Type B pancreatic cell (in vitro differentiated cells): ENCODE data around the gene ARHGDIA. TPM values are rescaled to one million over a fixed set of nuclear protein-coding genes. Genes with fewer than 3 reads are reported as not detected.

ENCODE experiments used
- DNase-seq: peaks from one replicate; pipeline ENCODE4 v3.0.0; 2021; ENCODE audit warnings: mixed read lengths; ENCODE audit not compliant: unreplicated experiment; ENCODE audit errors: extremely low spot score
- H3K27ac Mint-ChIP-seq: 2 replicates; pipeline ENCODE4 v1.8.0; 2021; ENCODE audit warnings: mild to moderate bottlenecking, mixed read lengths
- H3K27me3 Mint-ChIP-seq: 2 replicates; pipeline ENCODE4 v1.8.0; 2021; ENCODE audit warnings: mixed read lengths
- H3K36me3 Mint-ChIP-seq: 2 replicates; pipeline ENCODE4 v1.8.0; 2021; ENCODE audit warnings: mixed read lengths
- H3K4me1 Mint-ChIP-seq: one replicate; pipeline ENCODE4 v1.8.0; 2021; ENCODE audit warnings: mixed read lengths; ENCODE audit not compliant: unreplicated experiment
- H3K4me3 Mint-ChIP-seq: 2 replicates; pipeline ENCODE4 v1.8.0; 2021; ENCODE audit warnings: mild to moderate bottlenecking, mixed read lengths
- H3K9me3 Mint-ChIP-seq: 2 replicates; pipeline ENCODE4 v1.8.0; 2021; ENCODE audit warnings: mixed read lengths
- total RNA-seq: library from RNA; stranded (reverse); gene quantifications from 2 replicates; pipeline ENCODE4 v1.2.1, GENCODE V29; 2021; ENCODE audit warnings: low replicate concordance
- TF ChIP-seq, protein P1 (sequence below): fragments of 200-600 bp; sonication (generic); conservative IDR thresholded peaks from 2 replicates; pipeline ENCODE4 v1.5.0; 2021; ENCODE audit warnings: antibody characterized with exemption, mild to moderate bottlenecking

Gene ARHGDIA
- total RNA-seq, 1 donor from 2014 or later, result 250 TPM

DNA sequence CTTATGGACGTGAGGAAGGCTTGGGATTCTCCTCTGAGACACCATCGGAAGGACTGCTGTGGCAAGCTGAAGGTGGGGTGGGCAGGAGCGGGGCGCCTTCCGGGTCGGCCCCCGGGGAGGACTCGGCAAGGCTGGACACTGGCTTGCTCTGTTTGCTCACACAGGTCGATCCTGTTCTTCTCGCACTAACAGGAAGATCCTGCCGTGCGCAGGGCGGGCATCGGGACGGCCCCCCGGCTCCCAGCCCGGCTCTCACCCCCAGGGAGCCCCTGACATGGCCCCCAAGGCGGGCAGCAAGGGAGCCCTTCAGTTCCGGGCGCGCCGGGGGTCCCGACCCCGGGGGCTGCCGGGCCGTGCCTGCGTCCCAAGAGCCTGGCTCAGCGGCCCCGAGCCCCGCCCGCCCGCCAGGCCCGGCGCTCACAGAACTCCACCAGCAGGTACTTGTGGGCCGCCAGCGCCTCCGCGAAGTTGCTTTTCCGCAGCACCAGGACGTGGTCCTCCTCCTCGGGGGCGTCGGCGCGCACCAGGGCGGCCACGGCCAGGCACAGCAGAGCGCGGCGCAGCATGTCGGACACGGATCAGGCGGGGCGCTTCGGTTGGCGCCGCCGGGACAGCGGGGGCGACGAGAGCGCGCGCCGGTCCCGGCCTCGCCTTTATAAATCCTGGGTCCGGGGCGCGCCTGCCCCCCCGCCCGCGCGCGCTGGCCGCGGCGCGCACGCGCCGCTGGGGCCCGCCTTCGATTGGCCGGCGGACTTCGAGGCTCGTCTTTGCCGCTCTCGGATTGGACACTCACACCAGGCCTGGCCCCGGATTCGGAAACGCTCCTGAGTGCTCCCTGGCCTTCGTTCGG is 11.0 kb downstream of the ARHGDIA start, which contains the start of gene P4HB:
Gene P4HB (minus strand): TSS at position 630 of the 850 bp plus-strand sequence. CDS start 64 bp downstream, at position 566.
- Mint-ChIP-seq H3K36me3 (peaks cover 23% of the 10 kb centered on the region), H3K4me3 (peak within 1 kb of the TSS; percentile 96), H3K27ac (peak within 1 kb of the TSS; percentile 99), H3K27me3 (peaks cover 3% of the 10 kb centered on the region), H3K4me1 (peaks cover 14% of the 10 kb centered on the region), H3K9me3 (no peaks in the 10 kb centered on the region)
- no peak for DNase-seq
- TF ChIP-seq, protein P1, sequence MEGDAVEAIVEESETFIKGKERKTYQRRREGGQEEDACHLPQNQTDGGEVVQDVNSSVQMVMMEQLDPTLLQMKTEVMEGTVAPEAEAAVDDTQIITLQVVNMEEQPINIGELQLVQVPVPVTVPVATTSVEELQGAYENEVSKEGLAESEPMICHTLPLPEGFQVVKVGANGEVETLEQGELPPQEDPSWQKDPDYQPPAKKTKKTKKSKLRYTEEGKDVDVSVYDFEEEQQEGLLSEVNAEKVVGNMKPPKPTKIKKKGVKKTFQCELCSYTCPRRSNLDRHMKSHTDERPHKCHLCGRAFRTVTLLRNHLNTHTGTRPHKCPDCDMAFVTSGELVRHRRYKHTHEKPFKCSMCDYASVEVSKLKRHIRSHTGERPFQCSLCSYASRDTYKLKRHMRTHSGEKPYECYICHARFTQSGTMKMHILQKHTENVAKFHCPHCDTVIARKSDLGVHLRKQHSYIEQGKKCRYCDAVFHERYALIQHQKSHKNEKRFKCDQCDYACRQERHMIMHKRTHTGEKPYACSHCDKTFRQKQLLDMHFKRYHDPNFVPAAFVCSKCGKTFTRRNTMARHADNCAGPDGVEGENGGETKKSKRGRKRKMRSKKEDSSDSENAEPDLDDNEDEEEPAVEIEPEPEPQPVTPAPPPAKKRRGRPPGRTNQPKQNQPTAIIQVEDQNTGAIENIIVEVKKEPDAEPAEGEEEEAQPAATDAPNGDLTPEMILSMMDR, result no peak

DNA sequence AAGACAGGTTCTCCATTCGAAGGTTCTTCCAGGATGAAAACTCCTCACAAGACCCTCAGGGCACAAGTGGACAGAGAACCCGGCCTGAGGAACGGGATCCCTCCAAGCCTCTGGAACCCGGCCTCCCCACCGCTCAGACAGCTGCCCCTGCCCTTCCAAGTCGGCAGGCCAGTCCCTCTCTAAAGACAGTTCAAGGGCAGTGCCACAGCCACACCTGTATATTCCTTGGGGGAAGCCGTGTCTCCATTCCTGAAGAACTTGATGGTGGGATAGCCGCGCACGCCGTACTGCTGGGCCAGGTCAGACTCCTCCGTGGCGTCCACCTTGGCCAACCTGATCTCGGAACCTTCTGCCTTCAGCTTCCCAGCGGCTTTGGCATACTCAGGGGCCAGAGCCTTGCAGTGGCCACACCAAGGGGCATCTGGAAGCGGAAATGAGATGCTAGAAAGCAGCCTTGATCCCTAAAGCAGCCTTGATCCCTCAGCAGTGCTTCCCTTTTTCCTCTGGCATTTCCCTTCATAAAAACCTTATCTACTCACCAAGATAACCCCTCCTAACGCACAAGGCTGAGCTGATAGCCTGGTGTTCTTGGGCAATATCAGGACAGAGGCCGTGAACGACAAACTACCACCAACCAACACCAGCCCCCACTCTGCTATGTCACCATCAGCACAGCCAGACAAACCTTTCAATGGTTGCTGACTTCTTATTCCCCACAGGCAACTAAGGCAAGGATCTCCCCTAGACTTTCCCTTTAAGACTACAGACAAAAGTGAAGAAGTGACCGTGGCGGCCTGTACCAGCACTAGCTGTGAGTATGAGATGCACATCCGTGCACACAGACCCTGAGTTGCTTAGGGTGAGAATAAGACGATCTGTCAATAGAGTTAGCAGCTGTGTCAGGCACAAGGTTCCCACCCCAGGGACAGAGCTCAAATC is 11.9 kb downstream of the ARHGDIA start:
- Mint-ChIP-seq H3K4me1 (peaks cover 14% of the 10 kb centered on the region), H3K9me3 (no peaks in the 10 kb centered on the region), H3K27me3 (peaks cover 3% of the 10 kb centered on the region), H3K4me3 (peak overlapping the region; percentile 96), H3K36me3 (peaks cover 23% of the 10 kb centered on the region), H3K27ac (peak overlapping the region; percentile 91)
- TF ChIP-seq, protein P1, result no peak
- no peak for DNase-seq

DNA sequence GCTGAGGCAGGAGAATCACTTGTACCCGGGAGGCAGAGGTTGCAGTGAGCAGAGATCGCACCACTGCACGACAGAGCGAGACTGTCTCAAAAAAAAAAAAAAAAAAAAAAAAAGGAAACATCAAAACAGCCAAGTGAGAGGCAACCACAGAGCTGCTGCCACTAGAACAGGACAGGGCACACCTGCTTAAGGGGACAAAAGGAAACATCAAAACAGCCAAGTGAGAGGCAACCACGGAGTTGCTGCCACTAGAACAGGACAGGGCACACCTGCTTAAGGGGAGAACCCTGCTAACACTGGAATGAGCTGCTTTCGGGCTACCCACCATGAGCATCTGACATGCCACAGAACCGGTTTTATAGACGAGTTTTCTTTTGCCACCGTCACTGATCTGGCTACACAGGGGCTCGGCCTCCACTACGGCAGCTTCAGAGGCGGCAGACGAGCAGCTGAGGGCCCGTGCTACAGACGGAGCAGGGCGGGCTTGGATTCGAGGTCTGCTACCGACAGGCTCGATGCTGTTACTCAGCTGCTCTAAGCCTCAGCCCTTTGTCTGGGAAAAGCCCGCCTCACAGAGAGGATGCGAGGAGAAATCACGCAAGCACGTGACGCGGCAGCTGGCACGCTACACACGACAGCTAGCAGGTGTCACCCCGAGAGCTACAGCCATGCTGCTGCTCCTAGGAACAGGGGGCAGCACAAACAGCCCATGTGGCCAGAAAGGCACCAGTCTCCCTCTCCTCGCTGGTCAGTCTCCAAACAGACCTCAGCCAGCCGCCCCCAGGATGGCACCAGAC is 12.8 kb downstream of the ARHGDIA start:
- H3K4me1 Mint-ChIP-seq, result peaks cover 10% of the 10 kb centered on the region
- peaks cover 3% of the 10 kb centered on the region for H3K27me3 Mint-ChIP-seq
- H3K9me3 Mint-ChIP-seq, result no peaks in the 10 kb centered on the region
- TF ChIP-seq, protein P1, result no peak
- no peak for DNase-seq
- H3K4me3 Mint-ChIP-seq, result peak overlapping the region; percentile 96
- peaks cover 19% of the 10 kb centered on the region for H3K36me3 Mint-ChIP-seq
- peak overlapping the region; percentile 84 for H3K27ac Mint-ChIP-seq

DNA sequence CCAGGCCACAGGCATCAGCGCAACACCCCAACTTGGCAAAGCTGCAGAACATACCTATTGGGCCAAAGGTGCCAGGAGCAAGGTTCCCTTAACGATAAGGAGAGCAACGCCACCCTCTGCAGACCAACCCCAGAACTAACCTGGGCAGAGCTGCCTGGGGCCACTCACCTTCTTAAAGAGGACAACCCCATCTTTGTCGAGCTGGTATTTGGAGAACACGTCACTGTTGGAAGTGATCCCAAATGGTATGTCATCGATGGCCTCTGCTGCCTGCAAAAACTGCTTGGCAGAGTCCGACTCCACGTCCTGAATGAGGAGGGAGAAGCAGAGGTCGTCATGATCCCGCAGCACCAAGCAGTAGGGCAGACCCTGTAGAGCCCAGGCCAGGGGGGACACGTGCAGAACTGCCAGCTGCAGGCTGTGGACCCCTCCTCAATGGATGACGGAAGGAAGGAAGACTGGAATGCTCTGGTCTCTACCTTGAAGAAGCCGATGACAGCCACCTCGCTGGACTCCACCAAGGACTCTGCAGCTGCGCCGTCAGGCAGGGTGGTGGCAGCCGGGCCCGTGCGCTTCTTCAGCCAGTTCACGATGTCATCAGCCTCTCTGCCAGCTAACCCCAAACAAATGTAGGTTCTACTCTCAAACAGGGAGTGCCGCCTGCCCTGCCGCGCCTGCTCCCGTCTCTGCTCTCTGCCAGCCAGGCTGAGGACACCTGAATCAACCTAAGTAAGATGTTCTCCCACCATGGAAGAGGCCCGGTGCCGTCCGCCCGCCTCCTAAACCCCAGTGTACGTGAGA is 16.0 kb downstream of the ARHGDIA start:
- TF ChIP-seq, protein P1, result no peak
- H3K4me1 Mint-ChIP-seq, result peaks cover 5% of the 10 kb centered on the region
- H3K9me3 Mint-ChIP-seq, result no peaks in the 10 kb centered on the region
- H3K27ac Mint-ChIP-seq, result no peak overlapping the region
- no peak overlapping the region for H3K4me3 Mint-ChIP-seq
- H3K36me3 Mint-ChIP-seq, result peaks cover 10% of the 10 kb centered on the region
- no peaks in the 10 kb centered on the region for H3K27me3 Mint-ChIP-seq
- DNase-seq, result no peak
